ENCODE data around the gene PTGER2. TPM values are rescaled to one million over a fixed set of nuclear protein-coding genes. Genes with fewer than 3 reads are reported as not detected.

The PTGER2 gene
- total RNA-seq, 1 donor = 3.3 TPM

- no peak overlapping the region for H3K27ac ChIP-seq (ENCODE audit: low read depth, low read length)
- H3K27me3 ChIP-seq (ENCODE audit: insufficient read depth, low read length) = no peaks in the 10 kb centered on the region
- no peak overlapping the region for H3K4me3 ChIP-seq (ENCODE audit: insufficient read depth, low read length)
- no peaks in the 10 kb centered on the region for H3K9me3 ChIP-seq (ENCODE audit: low read depth, low read length)
- H3K79me2 ChIP-seq (ENCODE audit: insufficient read depth, low read length) = no peaks in the 10 kb centered on the region
- no peak overlapping the region for H2AFZ ChIP-seq (ENCODE audit: low read length)
- H4K20me1 ChIP-seq (ENCODE audit: insufficient read depth, low read length) = no peaks in the 10 kb centered on the region
- H3K36me3 ChIP-seq (ENCODE audit: insufficient read depth, low read length) = no peaks in the 10 kb centered on the region
- H3K4me1 ChIP-seq (ENCODE audit: insufficient read depth, low read length) = peaks cover 25% of the 10 kb centered on the region
- no peak for TF ChIP-seq CTCF (IDR thresholded peaks at IDR 0.05; ENCODE audit: extremely low read depth, low read depth, low read length)
- peak; percentile 67 for DNase-seq (ENCODE audit: insufficient read length, low spot score, missing footprints)
- H3K4me2 ChIP-seq (ENCODE audit: insufficient read depth, low read length) = no peak overlapping the region
Observed at GRCh38 chr14:52332269-52332668, 18.2 kb downstream of the PTGER2 start.

GRCh38 chr14:52333108-52333507 is 19.0 kb downstream of the PTGER2 start:
- H3K9me3 ChIP-seq (ENCODE audit: low read depth, low read length) = no peaks in the 10 kb centered on the region
- no peaks in the 10 kb centered on the region for H3K79me2 ChIP-seq (ENCODE audit: insufficient read depth, low read length)
- H3K4me1 ChIP-seq (ENCODE audit: insufficient read depth, low read length) = peaks cover 22% of the 10 kb centered on the region
- H3K27me3 ChIP-seq (ENCODE audit: insufficient read depth, low read length) = no peaks in the 10 kb centered on the region
- no peak overlapping the region for H2AFZ ChIP-seq (ENCODE audit: low read length)
- no peaks in the 10 kb centered on the region for H4K20me1 ChIP-seq (ENCODE audit: insufficient read depth, low read length)
- H3K4me2 ChIP-seq (ENCODE audit: insufficient read depth, low read length) = no peak overlapping the region
- H3K4me3 ChIP-seq (ENCODE audit: insufficient read depth, low read length) = no peak overlapping the region
- H3K36me3 ChIP-seq (ENCODE audit: insufficient read depth, low read length) = no peaks in the 10 kb centered on the region
- no peak overlapping the region for H3K27ac ChIP-seq (ENCODE audit: low read depth, low read length)
- no peak for DNase-seq (ENCODE audit: insufficient read length, low spot score, missing footprints)
- TF ChIP-seq CTCF (IDR thresholded peaks at IDR 0.05; ENCODE audit: extremely low read depth, low read depth, low read length) = no peak

GRCh38 chr14:52333823-52334657 is 19.9 kb downstream of the PTGER2 start:
- Histone ChIP-seq H3K4me2 (ENCODE audit: insufficient read depth, low read length) (no peak overlapping the region), H3K27me3 (ENCODE audit: insufficient read depth, low read length) (no peaks in the 10 kb centered on the region), H3K4me1 (ENCODE audit: insufficient read depth, low read length) (peaks cover 24% of the 10 kb centered on the region), H4K20me1 (ENCODE audit: insufficient read depth, low read length) (no peaks in the 10 kb centered on the region), H3K4me3 (ENCODE audit: insufficient read depth, low read length) (no peak overlapping the region), H2AFZ (ENCODE audit: low read length) (no peak overlapping the region), H3K79me2 (ENCODE audit: insufficient read depth, low read length) (no peaks in the 10 kb centered on the region), H3K36me3 (ENCODE audit: insufficient read depth, low read length) (no peaks in the 10 kb centered on the region), H3K27ac (ENCODE audit: low read depth, low read length) (no peak overlapping the region), H3K9me3 (ENCODE audit: low read depth, low read length) (no peaks in the 10 kb centered on the region)
- no peak for TF ChIP-seq CTCF (IDR thresholded peaks at IDR 0.05; ENCODE audit: extremely low read depth, low read depth, low read length)
- DNase-seq (ENCODE audit: insufficient read length, low spot score, missing footprints) = peak; percentile 19

- H3K4me3 ChIP-seq (ENCODE audit: insufficient read depth, low read length) = no peak overlapping the region
- H3K27me3 ChIP-seq (ENCODE audit: insufficient read depth, low read length) = no peaks in the 10 kb centered on the region
- no peaks in the 10 kb centered on the region for H3K36me3 ChIP-seq (ENCODE audit: insufficient read depth, low read length)
- no peaks in the 10 kb centered on the region for H3K79me2 ChIP-seq (ENCODE audit: insufficient read depth, low read length)
- H4K20me1 ChIP-seq (ENCODE audit: insufficient read depth, low read length) = no peaks in the 10 kb centered on the region
- peaks cover 23% of the 10 kb centered on the region for H3K4me1 ChIP-seq (ENCODE audit: insufficient read depth, low read length)
- no peaks in the 10 kb centered on the region for H3K9me3 ChIP-seq (ENCODE audit: low read depth, low read length)
- no peak overlapping the region for H2AFZ ChIP-seq (ENCODE audit: low read length)
- H3K4me2 ChIP-seq (ENCODE audit: insufficient read depth, low read length) = no peak overlapping the region
- TF ChIP-seq CTCF (IDR thresholded peaks at IDR 0.05; ENCODE audit: extremely low read depth, low read depth, low read length) = no peak
- no peak overlapping the region for H3K27ac ChIP-seq (ENCODE audit: low read depth, low read length)
- DNase-seq (ENCODE audit: insufficient read length, low spot score, missing footprints) = no peak
Observed at GRCh38 chr14:52336241-52336640, 22.1 kb downstream of the PTGER2 start.

Measured in osteoblast (primary cell).